HG02938 (cell line): Measurements from ENCODE around the gene HOTAIR.

Experiments
- ATAC-seq: cut with Tn5 transposase; IDR thresholded peaks from one replicate; pipeline ENCODE4 v1.9.1; 2021; ENCODE audit warnings: mild to moderate bottlenecking, moderate library complexity; ENCODE audit not compliant: unreplicated experiment

HOTAIR gene

DNA sequence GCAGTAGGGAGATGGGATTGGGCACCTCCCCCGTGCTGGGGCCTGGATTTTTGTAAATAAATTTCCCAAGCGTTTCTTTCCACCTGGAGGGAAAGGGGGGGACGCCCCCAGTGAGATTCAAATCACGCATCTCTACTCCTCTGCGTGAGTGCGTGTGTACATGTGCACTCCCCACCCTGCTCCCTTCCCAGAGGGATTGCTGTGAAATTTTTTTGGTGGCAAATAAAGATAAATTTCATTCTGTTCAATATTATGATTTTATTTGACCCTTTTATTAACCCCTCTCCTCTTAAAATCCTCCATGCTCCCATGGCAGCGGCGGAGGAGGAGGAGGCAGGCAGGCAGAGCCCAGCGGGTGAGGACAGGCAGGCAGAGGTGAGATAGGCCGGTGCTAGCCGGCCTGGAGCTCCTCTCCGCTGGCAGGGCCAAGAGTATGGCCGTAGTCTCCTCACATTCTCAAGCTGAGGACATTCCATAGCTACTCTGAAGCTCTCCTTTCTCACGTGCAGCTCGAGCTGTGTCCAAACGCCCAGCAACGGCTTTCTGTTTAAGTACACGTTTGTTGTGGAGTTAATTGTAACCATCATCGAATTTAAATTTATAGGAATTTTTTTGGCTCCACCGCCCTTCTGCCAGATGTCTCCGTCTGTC lies 1.5 kb upstream of the HOTAIR start:
- no peak for ATAC-seq

DNA sequence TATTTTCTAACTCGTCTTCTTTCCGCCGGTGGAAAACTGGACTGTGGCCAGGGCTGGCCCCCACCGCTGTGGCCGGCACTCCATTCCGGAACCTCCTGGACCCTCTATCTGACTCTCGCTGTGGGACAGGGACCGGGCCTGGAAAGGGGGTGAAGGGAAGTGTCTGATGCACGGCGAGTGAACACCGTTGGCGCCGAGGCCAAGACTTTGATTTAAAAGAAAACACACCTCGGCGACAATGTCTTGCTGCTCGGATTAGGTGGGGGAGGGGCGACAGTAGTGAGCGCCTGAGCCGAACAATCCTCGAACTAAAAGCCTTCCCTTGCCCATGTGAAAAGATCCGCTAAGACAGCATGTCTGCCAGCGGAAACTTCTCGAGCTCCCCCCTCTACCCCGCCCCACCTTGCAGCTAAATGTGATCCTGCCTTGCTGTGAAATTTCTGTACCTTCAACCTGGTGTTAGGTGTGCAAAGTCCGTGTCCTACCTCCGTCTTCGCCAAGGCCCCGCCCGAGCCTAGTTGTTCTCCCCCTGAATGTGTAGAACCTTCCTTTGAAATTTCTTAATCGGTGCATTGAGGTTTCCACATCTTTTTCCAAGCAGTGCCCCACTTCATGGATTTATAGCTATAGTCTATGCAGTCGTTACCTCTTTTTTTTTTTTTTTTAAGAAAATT lies 862 bp upstream of the HOTAIR start:
- no peak for ATAC-seq

DNA sequence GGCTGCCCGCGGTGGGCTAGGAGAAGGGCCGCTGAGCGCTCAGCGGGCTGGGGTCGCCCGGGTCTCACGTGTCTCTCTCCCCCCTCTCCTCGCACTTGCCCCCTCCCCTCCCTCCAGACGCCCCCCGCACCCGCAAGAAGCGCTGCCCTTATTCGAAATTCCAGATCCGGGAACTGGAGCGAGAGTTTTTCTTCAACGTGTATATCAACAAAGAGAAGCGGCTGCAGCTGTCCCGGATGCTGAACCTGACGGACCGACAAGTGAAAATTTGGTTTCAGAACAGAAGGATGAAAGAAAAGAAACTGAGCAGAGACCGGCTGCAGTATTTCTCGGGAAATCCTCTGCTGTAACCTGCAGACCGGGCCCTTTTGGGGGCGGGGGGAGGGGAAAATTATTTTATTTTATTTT lies 314 bp upstream of the HOTAIR start:
- no peak for ATAC-seq

DNA sequence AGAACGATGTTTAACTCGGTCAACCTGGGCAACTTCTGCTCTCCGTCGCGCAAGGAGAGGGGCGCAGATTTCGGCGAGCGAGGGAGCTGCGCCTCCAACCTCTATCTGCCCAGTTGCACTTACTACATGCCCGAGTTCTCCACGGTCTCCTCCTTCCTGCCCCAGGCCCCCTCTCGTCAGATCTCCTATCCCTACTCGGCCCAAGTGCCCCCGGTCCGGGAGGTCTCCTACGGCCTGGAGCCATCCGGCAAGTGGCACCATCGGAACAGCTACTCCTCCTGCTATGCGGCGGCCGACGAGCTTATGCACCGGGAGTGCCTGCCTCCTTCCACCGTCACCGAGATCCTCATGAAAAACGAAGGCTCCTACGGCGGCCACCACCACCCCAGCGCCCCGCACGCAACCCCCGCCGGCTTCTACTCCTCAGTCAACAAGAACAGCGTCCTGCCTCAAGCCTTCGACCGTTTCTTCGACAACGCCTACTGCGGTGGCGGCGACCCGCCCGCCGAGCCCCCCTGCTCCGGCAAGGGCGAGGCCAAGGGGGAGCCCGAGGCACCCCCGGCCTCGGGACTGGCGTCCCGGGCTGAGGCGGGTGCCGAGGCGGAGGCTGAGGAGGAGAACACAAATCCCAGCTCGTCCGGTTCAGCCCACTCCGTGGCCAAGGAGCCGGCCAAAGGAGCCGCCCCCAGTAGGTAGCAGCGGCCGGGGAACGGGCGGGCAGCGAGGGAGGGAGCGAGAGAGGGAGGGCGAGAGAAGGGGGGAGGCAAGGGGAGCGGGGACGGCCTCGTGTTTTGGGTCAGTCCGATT lies 1.3 kb downstream of the HOTAIR start:
- ATAC-seq = no peak

DNA sequence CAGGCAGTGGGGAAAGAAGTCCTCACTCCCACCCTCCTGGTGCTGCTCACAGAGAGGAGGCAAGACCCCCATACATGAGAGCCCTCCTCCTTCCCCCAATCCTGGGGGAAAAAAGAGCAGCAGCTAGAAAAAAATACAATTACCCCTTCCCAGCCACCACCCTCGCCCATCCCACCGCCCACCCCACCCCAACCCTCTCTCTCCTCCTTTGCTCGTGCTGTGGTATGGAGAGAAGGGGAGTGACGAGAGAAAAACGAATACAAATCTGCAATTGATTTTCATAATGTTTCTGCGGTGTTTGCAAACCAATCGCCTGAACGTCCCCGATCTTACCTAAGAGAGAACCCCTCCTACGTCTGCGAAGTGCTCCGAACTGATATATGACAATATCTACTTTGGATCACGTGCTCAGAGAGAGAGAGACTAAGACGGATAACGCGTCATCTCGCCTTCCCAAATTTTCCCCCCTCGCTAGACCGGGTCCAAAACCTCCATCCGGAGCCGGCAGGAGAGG lies 2.0 kb downstream of the HOTAIR start, which contains the start of gene HOXC11:
Gene HOXC11, plus strand, starts transcription at position 405 of the 514 bp plus-strand sequence. CDS start 116 bp downstream, outside the sequence.
- no peak for ATAC-seq

DNA sequence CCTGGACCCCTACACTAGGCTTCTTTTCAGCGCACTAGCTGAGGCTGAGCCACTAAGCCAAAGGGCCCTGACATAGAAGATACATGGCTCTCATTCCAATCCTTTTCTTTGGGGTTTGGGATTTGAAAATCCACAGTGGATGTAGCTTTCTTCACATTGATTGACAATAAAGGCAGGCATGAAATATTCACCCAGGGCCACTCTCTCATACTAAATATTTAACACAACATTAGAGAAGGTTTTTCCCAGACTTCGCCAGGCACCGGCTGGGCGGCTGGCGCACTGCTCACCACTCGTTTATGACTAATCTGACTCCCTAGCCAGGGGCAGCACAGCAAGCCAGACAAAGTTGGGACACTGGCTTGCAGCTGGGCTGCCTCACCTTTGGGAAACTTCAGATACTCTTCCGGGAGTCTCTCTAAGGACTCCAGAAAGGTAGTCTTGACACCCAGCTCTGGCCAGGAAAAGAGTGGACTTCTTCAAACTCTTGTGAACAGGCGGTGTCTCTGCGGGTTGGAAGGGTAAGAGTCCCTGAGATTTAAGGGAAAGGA lies 2.5 kb downstream of the HOTAIR start:
- no peak for ATAC-seq

DNA sequence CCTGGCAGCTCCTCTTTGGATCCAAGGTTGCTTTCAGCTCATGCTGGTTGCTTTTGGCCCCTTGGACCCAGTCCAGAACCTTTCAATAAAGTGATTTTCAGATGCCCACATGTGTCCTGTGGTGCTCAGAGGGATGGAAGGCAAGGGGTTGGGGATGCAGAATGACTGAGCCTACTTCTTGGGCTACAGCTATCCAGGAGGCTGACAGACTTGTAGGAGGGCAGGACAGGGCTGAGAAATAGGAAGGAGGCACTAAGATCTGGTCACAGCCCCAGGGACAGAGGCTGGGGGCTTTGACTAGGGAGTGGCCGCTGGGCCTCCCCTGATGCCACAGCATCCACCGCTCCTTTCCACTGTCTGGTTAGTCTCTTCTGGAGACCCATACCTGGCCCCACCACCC lies 3.1 kb downstream of the HOTAIR start:
- no peak for ATAC-seq

DNA sequence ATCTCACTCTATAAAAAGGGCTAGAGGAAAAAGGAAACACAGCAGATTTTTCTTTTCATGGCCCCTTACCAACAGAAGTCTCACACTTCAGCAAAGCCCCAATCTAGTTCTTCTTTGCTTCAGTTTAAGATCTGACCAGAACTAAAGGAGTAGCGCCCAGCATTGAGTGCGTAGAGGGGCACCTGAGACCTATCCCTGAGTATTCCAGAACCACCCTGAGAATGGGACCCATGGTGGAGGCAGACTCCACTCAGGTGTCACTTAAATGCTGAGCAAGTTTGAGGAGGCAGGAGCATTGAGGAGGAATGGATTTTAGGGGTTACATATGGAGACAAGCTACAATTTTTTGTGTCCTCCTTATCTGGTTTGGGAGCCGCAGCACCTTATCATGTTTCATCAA lies 3.6 kb downstream of the HOTAIR start:
- no peak for ATAC-seq

DNA sequence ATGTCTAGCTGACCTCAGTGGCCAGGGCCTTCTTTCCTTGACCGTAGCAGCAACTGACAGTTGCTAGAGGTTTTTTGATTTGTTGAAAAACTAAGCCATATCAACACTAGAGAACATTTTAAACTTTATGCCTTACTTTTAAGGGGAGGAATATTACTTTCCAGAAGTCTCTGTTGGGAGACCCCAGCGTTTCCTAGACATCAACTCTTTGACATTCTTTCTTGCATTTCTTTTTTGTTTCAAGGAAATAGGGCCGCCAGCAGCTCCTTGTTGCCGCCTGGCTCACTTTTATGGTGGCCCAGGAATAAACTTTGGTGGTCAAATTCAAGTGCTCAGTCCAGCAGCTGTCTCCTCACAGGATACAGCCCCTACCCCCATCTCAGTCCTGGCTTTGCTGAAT lies 4.3 kb downstream of the HOTAIR start:
- no peak for ATAC-seq

DNA sequence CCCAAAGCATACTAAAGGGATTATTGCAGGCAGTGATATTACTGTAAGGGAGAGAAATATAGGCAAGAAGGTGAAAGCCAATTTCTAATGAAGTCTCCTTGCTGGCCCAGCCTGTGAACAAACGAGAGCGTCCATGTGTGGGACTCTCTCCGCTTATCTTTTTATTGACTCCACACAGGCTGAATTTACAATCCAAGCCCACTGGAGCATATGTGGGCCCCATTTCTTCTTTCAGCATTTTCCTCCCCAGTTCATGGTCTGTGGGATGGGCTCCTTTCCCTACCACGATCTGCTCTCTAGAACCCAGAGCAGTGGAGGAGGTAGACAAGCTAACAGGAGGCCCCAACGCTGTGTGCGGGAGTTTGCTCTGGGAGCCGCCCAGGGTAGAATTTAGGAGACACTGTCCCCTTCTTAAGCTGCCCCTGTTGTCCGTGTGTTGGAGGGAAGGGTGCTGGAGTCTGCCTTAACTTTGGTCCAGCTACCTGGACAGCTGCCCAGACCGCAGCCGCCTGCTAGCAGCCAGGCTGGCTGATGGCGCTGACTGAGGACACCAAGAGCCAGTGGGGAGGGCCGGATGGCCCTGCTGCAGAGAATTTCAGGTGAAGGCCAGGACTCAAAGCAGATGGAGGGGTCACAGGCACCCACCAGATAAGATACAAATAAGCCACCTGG lies 5.0 kb downstream of the HOTAIR start:
- ATAC-seq = no peak

DNA sequence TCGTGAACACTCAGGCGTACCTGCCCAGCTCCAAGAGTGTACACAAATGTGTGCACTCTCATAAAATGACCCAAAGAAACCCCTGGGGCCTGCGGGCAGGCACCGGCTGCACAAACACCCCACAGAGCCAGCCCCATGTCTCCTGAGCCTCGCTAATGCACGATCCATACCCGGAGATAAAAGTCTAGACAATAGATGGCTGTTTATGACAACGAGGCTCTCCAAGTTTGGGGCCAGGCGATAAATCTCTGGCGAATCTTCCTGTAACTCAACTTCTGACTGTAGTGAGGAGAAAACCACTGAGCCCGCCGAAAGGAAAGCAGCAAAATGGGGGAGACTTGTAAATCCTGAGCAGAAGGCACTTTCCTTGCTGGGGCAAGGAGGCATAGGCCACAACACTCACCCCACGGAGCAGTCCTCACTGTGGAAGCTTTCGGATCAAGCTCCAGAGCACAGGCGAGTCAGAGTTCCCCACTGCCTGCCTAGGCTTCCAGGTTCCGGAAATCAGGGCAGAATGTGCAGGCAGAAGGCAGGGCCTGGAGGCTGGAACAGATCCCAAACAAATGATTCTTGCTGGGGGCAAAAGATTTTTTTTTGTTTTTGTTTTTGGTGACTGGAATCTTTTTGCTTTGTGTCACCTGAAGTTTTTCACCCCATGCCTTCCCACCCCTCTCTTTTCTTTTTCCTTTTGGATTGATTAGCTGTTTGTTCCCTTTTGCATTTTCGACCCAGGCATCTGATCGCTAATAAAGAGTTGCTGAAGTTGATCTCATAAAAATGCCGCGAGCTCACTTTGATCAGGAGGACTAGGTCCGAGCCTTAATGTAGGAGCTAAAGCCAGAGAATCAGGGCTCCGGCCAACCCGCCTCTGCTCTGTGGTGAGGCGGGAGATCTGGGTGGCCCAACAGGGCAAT lies 6.3 kb downstream of the HOTAIR start:
- ATAC-seq = no peak

DNA sequence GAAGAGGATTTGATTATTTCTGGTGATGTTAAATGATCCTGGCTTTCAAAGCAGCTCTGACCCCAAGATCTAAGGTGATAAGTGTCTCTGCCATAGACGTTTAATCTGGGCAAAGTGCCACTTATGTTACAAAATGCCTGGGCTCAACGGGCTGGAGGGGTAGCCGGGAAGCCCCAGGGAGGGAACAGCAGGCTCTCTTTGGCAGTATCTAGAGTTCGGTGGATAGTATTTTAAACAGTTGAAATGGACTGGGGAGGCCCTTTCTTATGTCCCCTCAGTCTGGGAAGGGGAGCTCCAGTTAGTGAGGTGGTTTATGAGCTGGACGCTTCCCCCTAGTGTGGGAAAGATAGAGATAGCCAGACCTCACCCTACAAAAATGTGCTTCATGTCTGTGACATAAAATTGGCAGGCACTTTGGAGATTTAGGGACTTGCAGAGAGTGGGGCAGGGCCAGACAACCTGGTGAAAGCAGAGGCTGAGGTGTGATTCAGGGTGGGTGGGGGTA lies 7.3 kb downstream of the HOTAIR start:
- no peak for ATAC-seq

DNA sequence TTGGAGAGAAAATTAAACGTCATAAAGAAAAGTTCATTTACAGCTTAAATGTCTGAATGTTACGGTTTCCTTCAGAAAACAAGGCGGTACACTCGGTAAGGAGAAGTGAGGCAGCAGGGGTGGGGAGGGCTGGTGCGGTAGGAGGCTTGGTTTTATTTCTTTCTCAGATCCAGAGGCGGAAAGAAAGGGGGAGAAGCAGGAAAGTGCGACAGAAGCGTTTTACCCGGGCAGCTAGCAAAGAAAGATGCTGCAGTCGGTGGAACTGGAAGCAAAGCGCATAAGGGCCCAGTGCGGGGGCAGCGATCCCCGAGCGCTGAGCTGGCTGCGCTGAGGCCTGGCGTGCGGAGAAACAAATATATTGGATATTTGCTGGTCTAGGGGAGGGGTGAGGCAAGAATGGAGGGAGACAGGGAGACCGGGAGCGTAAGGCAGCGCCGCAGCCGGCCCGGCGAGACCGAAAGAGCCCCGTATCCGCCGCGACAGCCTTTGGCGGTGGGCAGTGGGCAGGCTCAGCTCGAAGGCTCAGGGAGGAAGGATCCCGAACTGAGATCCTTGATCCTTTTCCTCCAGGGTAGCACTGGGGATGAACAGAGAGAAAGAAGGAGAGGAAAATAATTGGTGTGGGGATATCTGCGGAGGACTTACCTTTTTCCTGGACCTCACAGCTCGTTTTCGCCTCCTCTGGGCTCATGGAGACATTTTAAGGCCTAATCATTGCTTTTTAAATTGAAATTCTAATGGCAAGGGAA lies 8.2 kb downstream of the HOTAIR start:
- ATAC-seq = no peak

DNA sequence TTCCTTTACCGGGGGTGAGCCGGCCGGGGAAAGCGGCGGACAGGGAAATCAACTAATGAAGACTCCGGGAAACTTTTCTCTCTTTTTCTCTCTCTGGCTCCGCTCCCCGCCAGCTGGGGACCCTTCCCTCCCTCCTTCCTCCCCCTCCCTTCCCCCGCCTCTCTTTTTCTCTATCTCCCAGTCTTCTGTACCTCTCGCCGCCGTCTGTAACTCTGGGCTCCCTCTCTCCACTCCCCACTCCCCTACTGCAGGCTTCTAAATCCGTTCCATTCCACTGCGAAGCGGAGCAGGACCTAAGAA lies 8.7 kb downstream of the HOTAIR start:
- no peak for ATAC-seq

DNA sequence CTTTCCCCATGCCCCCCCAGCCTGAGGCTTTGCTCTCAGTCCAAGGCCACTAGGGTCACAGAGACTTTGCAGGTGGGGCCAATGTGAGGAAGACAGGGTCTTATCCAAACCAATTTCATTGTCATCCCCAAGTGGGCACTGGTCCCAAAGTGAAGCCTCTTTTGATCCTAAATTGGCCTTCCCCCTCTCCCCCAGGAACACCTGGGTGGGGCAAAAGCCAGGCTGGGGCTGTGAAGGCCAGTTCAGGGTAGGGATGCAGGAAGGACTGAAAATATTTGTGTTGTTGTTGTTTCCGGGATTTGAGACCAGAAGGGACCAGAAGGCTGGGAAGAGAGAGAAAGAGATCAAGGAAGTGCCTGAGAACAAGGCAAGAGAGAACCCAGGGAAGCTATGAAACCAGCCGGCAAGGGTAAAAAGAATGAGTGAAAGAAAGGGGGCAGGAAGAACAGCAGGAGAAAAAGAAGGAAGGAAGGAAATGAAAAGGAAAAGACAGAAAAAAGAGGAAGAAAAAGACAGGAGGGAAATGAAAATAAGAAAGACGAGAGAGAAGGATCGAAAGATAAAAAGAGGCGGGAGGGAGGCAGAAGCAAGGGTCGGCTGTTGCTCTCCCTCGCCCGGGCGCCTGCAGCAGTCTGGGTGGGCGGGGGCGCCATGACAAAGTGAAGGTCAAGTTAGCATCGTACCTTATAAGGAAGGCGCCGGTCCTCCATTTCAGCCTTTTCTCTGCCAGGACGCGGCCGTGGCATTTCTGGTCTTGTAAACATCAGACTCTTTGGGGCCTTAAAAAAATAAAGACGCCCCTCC lies 9.3 kb downstream of the HOTAIR start:
- ATAC-seq = no peak

DNA sequence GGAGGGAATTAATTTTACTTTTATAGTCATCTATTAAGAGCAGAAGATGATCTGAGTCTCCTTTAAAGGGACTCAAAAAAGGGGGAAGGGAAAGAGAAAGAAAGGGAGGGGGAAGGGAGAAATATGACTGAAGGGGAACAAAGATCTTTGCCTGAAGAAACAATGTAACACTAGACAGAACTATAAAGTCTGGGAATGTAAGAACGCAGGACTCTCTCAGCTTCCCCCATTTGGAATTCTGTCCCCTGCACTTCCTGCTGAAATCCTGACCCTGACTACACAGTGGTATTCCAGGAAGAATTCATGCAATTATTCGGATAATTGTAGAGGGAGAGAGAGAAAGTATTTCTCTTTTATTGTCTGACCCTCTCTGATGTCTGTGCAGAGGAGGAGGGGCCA lies 10.4 kb downstream of the HOTAIR start:
- no peak for ATAC-seq

DNA sequence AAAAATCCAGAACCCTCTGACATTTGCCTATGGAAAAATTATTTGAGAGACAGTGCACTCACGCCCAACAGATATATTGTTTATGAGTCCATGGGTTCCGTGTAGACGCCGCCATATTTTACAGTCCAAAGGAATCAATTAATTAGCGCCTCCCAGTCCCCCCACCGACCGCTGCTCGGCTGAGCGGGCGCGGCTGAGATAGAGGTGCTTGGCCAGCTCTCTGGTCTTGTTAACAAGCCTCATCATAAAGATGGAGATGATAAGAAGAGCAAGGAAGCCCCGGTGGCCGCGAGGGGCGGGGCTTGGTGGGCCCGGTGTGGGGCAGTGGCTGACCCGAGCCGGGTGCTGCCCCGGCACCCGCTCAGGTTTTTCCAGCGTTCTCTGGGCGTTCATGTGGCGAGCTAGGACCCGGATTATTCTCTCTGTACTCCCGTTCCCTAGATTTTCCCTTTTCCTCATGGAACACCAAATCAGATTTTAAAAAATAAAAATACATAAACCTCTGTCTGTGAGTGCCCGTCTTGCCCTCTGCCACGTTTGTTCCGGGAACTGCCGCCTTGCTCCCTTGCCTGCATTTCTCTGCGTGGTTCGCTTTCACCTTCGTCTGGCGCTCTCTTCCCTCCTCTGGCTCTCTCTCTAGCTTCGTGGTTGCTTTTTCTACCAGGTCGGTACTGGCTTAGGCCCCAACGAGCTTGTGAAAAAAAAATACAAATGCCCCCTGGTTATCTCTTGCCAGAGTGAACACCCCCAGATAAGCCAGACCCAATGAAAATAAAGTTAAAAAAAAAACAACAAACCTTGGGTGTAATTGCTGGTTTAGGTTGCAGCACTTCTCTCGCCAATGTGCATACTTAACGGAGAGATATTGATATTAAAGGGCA lies 11.1 kb downstream of the HOTAIR start:
- ATAC-seq = no peak
